Measurements from ENCODE around the gene HOXB2. TPM values are rescaled to one million over a fixed set of nuclear protein-coding genes. Genes with fewer than 3 reads are reported as not detected.

Gene HOXB2
- total RNA-seq, 1 donor, result 9.0 TPM

DNA sequence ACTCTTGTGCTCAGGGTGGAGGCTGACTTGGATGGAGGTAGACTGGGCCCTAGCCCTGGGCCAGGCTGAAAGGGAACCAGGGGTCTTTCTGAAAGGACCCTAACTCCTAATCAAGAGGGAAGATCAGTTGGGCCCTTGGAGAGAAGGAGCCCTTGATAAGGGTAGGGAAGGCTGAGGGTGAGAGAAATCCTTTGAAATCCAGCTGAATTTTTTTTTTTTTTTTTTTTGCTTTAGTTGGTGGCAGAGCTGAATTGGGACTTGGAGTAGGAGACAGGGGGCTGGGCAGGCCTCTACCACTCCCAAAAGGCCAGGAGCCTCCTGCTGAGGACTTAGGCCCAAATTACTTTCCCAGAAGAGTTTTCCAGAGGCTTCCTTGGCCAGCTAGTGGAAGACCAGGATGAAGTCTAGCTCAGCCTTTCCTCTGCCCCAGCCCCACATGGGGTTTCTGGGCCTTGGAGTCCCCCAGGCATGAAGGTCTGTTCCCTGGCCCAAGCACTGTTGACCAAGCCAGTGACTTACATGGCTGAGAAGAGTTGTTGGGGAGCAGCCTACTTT is 45.8 kb upstream of the HOXB2 start:
- TF ChIP-seq, protein P1, sequence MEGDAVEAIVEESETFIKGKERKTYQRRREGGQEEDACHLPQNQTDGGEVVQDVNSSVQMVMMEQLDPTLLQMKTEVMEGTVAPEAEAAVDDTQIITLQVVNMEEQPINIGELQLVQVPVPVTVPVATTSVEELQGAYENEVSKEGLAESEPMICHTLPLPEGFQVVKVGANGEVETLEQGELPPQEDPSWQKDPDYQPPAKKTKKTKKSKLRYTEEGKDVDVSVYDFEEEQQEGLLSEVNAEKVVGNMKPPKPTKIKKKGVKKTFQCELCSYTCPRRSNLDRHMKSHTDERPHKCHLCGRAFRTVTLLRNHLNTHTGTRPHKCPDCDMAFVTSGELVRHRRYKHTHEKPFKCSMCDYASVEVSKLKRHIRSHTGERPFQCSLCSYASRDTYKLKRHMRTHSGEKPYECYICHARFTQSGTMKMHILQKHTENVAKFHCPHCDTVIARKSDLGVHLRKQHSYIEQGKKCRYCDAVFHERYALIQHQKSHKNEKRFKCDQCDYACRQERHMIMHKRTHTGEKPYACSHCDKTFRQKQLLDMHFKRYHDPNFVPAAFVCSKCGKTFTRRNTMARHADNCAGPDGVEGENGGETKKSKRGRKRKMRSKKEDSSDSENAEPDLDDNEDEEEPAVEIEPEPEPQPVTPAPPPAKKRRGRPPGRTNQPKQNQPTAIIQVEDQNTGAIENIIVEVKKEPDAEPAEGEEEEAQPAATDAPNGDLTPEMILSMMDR (IDR thresholded peaks at IDR 0.05; ENCODE audit: insufficient read depth, low read length), result no peak
- no peak for DNase-seq (ENCODE audit: low read depth)
- no peak overlapping the region for H3K4me3 ChIP-seq (ENCODE audit: low read depth, low read length)

DNA sequence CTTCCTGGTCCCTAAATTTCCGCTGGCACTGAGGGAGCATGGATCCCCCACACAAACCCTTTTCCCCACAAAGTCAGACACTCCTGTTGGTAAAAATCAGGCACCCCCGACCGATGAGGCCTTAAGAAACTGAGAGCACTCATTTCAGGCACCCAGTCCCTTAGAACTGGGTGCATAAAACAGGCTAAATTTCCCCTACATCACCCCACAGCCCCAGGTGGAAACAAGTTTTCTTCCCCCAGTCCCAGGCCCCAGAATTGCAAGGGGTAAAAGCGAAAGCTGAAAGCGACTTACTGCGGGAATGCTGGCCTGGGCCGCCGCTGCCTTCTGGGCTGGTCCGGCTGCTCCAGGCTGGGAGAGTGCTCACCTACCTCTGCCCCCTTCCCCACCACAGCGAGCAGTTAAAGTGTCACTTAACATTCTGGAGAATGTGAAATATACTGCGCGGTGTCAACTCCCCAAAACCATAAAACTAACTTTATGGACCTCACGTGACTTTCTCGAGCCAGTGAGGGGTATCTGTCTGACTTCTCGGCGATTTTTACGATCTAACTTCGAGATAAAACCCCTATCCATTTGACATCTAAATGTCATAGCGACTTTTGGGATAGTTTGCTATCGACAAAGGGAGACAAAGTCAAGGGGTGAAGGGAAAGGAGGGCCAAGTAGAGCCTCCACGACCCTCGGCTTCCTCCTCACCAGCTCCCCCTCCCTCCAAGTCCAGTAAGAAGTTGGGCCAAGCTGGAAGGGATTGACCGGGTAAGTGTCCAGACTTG is 45.1 kb upstream of the HOXB2 start, which contains the start of gene HOXB3:
TSS of gene HOXB3 (minus strand) at position 411 of the 776 bp plus-strand sequence. CDS start 37,767 bp downstream, outside the sequence.
- peak within 1 kb of the TSS; percentile 5 for H3K4me3 ChIP-seq (ENCODE audit: low read depth, low read length)
- no peak for DNase-seq (ENCODE audit: low read depth)
- TF ChIP-seq, protein P1 (IDR thresholded peaks at IDR 0.05; ENCODE audit: insufficient read depth, low read length), result no peak

DNA sequence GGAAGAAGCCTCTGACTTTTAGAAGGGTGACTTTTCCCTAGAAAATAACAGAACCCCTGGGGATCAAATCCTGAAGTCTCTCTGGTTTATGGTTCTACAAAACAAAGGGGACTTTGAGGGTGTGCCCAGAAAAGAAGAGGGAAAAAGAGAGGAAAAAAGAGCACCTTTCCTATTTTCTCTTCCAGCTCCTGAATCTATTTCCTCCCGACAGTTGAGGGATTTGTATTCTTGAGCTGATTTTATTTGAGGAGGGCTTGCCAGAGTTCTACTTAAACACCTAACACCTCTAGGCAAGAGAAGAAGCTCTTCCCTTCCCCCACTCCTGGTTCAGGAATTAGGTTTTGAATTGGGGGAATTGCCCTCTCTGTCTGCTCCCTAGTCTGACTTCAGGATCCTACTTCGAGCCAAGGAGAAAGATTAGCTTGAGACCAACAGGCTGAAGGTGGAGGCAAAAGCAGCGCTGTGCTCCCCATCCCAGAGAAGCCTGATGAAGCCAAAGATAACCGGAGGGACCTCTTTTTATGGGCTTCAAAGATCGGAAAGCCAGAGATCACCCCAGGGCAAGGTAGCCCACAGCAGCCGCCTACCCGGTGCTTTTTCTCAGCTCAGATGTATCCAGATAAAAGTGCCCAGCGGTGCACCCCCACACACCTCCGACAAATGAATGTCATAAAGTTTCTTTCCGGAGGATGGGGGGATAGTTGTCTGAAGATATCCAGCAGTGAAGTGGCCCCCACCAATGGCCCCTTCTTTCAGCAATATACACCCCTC is 44.3 kb upstream of the HOXB2 start:
- no peak overlapping the region for H3K4me3 ChIP-seq (ENCODE audit: low read depth, low read length)
- TF ChIP-seq, protein P1 (IDR thresholded peaks at IDR 0.05; ENCODE audit: insufficient read depth, low read length), result no peak
- no peak for DNase-seq (ENCODE audit: low read depth)

DNA sequence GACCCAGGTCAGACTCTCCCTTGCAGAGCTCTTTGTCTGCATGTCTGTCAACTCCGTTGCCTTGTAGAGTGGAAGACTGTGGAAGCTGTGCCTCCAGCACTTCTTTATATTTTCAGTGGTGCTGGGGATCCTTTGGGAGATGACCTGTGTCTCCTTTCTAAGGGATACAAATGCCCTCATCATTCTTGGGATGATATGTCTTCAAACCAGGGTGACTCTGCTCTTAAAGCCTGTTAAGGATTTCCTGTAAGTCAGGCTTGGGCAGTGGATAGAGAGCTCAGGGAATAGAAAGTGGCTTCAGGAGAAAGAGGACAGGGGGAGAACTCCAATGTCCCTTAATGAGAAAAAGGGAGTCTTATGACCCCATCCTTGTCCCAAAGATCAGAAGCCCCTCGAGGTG is 43.6 kb upstream of the HOXB2 start:
- TF ChIP-seq, protein P1 (IDR thresholded peaks at IDR 0.05; ENCODE audit: insufficient read depth, low read length), result no peak
- no peak for DNase-seq (ENCODE audit: low read depth)
- no peak overlapping the region for H3K4me3 ChIP-seq (ENCODE audit: low read depth, low read length)

DNA sequence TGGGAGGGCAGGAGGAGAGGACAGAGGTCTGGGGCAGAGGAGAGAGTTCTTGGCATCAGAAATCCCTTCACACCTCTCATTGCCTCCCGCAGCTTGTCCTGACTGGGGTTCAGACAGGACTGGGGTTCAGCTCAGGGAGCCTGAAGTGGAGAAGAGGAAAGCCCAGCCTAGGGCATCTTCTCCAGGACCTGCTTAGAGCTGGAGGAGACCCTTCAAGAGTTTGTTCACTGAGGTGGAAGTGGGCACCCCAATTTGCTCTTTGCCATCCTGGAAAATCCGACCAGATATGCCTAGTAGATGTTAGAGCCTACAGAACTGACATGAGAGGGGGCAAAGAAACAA is 43.1 kb upstream of the HOXB2 start:
- DNase-seq (ENCODE audit: low read depth), result no peak
- no peak overlapping the region for H3K4me3 ChIP-seq (ENCODE audit: low read depth, low read length)
- TF ChIP-seq, protein P1 (IDR thresholded peaks at IDR 0.05; ENCODE audit: insufficient read depth, low read length), result no peak

DNA sequence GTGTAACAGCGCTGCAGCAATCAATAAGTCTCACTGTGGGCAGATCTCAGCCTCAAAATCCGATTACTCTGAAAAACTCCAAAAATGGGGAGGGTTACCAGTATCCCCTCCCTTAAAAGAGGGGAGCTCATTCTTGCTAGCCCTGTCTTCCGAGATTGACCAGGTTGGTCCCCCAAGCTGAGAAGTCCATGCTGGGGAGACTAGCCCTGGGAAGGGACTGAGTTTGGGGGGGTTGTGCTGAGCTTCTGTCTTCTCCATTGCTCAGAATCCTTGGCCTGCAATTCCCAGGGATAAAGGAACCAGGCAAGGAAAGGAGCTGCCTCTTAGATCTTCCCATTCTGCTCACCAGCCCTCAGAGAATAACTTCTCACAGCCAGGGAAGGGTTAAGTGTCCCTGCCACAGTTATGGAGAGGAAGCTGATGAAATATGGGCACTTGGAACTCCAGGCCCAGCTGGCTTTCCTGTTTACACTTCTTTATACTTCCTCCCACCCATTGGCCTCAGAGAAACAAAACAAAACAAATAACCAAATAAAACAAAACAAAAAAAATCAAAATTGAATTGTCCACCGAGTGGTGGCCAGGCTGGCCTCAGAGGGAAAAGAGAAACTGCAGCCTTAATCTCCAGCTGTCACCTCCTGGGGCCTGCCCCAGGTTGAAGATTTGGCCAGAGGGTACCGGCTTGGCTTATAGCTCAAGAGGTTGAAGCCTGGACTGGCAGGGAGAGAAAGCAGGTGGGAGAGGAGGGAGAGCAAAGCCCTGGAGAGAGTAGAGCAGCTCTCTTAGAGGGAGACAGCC is 42.6 kb upstream of the HOXB2 start:
- H3K4me3 ChIP-seq (ENCODE audit: low read depth, low read length), result peak overlapping the region; percentile 5
- no peak for DNase-seq (ENCODE audit: low read depth)
- TF ChIP-seq, protein P1 (IDR thresholded peaks at IDR 0.05; ENCODE audit: insufficient read depth, low read length), result no peak

Data from fibroblast of the aortic adventitia (primary cell).